ENCODE data around the gene ARF3.
A peak's percentile ranks its signal among the peaks of the same experiment; 100 is the strongest.

ARF3 gene

DNA sequence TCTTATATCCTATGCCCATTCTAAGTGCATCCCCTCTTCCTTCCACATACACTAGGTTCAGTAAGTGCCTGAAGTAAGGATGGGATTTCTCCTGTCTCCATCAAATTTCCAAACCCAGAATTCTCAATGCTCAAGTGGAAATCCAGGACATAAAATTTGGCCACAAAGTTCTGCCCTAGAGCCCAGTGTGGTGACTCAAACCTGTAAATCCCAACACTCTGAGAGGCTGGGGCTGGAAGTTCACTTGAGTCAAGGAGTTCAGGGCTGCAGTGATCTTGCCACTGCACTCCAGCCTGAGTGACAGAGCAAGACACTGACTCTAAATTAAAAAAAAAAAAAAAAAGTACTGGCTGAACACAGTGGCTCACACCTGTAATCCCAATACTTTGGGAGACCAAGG lies 4.5 kb upstream of the ARF3 start:
- no peak for DNase-seq

DNA sequence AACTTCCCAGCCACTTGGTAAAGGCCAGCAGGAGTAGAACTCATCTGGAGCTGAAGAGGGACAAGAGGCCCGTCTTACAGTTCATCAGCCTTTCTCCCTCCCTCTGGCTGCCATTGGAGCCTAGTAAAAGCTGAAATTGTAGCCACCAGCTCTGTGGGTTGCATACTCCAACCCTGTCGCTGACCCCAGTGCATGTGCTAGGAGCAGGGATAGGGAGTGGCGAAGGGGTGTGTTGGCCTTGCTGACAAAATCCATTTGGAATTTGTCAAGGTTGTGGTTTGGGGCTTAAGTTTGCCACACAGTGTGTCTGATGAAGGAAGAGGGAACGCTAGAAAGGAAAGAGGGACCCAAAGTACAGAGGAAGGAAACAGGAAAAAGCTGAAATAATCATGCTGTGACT lies 4.0 kb upstream of the ARF3 start:
- no peak for DNase-seq

DNA sequence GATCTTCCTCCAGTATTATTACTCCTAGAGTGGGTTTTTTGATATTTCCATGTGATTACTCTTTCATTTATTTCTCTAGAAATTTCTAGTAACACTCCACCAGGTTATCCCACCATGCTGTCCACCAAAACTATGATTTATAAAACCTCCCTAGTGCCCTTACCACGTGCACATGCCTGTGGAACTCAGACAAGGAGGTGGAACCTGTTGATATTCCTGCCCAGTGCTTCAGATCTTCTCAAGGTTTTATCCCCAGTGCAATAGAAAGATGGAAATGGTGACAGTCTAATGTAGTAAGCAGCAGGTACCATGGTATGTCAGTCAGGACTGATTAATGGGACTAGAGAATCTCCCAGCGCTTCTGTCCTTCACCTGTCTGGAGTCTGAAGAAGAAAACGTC lies 3.5 kb upstream of the ARF3 start:
- DNase-seq = no peak

DNA sequence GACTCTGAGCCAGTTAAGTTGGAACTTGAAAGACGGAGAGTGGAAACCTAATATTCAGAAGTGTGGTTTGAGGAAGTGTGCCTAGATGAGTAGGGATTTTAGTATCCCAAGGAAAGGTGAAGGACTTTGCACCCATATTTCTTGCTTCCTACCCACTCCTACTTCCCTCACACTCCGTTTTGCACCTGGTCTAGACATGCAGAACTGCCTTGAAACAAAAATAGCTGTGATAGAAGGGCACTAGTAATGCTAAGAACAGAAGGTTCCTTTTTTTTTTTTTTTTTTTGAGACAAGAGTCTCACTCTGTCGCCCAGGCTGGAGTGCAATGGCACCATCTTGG lies 732 bp upstream of the ARF3 start:
- peak; percentile 36 for DNase-seq

DNA sequence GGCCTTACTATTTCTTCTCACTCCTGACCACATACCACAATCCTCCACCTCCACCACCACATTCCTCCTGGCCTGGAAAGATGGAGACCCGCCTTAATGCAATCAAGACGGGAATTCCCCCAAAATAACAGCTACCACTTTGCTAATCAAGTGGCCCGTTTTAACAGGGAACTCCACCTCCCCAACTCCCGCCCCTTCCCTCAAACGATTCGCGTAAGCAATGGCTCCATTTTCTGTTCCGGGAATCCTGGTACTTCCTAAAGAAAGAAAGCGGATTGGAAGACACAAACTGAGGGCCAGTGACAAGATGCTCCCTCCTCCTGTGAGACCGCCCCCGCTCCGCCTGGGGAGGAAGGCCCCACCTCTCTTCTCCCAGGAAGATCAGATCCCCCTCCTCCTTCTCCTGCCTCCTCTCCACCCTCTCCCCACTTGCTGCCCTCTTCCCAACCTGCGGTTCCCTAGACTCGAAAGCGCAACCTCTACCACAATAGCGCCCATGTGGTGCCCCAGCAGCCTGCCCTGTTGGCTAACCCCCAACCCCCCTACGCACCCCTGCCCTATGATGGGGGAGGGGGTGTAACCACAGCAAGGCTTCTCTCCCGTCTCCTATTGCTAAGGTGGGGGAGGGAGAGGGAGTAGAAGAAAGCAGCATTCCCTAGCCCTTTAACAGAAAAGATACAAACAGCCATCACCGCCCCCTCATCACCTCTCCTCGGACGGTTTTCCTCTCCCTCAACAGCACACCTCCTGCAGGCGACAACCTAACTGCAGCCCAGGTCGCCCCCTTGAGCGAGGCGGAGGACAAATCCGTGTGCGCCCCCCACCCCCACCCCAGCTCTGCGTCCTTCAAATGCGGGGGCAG lies 777 bp downstream of the ARF3 start:
- peak; percentile 93 for DNase-seq

DNA sequence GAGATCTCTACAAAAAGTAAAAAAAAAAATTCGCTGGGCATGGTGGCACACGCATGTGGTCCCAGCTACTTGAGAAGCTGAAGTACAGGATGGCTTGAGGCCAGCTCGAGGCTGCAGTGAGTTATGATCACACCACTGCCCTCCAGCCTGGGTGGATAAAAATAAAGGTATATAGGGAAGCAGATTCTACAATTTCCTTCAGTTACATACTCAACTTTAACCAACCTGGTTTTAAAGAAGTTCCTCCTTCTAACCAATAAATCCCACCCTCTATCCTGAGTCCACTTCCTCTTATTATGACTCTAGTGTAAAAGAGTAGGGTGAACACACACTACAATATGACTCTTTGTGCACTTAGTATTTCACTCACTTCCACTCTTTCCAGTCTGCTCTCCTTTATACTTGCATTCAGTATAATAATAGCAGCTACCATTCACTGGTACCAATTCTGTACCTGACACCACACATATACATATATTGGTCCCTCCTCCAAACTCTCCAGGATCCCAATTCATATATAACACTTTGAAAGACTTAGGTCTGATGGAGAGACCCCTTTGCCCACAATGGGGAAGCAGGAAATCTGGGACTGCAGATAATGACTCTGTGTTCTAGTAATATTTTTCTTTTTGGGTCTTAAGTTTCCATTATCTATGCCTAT lies 2.3 kb downstream of the ARF3 start:
- peak; percentile 87 for DNase-seq

DNA sequence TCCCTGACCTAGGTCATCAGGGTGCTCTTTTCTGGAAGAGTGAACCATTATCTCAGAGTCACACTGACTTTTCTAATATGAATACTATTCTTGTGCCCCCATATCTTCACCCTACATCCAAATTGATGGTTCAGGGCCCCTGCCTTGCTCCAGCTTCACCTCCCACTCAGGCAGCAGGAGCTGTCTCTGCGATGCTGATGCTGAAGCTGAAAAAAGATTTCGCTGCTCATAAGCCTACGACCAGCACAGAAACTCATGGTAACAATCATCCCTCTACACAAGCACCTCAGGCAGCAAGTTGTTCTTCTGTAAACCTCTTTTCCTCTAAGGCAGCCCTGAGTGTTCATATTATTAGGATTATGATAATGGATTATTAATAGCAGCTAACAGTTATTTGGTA lies 3.2 kb downstream of the ARF3 start:
- DNase-seq = no peak

DNA sequence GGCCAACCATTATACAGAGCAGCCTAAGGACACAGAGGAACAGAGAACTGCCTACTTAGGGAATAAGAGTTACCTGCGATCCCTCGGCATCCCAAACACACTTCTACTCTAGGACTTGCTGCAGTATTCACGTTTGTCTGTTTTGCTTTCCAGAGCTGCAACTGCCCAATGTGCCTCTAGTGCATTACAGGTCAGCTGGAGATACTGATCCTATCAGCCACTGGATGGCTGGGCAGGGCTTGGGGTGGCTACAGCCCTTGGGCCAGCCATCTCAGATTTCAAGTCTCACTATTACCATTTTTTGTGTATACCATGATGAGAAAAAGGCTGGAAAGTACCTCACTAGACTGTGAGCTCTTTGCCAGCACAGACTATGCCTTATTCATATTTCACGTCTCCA lies 4.6 kb downstream of the ARF3 start:
- no peak for DNase-seq

DNA sequence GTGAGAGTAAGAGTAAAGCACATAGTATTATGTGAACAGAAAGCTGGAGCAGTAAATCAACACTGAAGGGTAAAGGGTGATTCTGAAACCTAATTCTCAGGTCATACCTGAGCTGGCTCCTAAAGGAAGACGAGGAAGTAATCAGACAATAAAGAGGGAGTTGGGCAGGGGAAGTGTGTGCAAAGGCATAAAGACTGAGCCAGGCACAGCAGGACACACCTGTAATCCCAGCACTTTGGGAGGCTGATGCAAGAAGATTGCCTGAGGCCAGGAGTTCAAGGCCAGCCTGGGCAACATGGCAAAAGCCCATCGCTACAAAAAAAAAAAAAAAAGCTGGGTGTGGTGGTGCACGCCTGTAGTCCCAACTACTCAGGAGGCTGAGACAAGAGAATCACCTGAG lies 9.6 kb downstream of the ARF3 start:
- no peak for DNase-seq

DNA sequence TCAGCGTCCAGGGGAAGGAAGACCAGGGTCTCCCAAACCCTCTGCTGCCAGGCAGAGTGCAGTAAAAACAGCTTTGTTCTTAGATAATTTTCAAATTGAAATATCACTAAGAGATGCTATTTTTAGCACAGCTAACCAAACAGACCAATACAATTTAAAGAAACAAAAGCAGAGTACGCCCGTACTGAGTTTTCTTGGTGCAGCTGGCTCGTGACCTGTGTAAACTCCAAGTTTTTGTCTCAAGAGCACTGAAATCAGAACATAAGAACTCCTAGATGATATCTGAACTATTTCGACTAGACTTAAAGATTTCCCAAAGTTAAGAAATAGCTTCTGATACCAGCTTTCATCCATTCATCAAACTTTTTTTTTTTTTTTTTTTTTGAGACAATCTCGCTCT lies 10.3 kb downstream of the ARF3 start:
- DNase-seq = no peak

DNA sequence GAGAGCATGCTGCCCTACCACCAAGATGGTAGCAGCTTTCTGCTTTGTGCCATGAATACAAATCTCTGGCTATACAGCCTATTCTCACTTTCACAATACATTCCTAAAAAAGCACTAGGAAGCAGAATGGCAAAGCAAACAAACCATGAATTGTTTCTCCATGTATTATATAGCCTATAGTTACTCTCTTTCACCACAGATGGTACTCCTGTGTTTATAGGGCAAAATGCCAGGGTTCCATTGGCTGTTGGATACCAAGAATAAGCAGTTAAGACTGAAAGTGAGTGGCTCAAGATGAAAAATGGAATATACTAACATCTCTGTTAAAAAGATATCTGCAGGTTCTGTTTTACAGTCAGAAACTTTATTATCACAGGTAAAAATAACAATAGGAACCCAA lies 11.1 kb downstream of the ARF3 start:
- DNase-seq = no peak

DNA sequence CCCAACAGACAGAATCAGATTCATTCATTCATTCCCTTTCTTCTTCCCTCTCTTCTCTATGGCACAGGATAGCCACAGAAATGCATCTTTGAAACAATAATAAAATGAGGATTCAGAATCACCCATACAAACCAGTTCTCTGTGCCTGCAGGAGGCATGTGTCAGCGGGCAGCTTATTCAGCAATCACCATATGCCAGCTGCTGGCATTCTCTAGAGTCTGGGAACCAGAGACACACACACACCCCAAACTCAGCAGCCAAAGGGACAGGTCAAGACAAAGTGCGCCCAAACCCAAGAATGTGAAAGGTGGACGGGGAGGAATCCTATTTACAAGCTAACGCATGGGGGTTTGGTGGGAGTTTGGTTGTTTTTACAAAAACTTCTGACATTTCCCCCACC lies 14.1 kb downstream of the ARF3 start:
- no peak for DNase-seq

DNA sequence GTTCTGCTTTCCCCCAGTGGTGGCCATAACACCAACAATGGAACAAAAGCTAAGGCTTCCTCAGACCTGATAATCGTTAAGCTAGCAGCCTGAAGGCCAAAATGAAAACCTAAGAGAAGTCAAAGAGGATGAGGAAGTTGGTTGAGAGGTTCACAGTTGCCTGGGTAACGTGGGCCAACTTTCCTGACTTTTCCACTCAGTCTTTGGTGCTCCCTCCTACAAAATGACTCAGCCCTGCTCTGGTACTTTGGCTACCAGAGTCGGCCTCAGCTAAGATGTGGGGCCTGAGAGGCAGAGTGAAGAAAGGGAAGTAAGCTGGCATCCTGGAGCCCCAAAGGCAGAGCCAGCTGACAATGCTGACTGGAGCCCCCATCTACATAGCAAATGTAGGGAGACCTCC lies 17.1 kb downstream of the ARF3 start:
- DNase-seq = peak; percentile 38

DNA sequence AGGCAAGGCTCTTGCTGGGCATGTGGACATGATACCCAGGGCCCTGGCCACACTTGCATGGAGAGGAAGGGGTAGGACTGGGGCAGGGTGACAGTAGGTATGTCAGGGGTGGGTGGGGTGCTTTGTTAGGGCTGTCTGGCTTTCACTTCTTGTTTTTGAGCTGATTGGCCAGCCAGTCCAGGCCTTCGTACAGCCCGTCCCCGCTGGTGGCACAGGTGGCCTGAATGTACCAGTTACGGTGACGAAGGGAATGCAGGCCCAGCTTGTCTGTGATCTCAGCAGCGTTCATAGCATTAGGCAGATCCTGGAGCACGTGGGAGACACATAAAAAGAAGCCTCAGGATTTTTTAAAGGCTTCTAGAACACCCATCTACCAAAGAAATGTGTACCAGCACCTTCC lies 18.5 kb downstream of the ARF3 start:
- DNase-seq = no peak

DNA sequence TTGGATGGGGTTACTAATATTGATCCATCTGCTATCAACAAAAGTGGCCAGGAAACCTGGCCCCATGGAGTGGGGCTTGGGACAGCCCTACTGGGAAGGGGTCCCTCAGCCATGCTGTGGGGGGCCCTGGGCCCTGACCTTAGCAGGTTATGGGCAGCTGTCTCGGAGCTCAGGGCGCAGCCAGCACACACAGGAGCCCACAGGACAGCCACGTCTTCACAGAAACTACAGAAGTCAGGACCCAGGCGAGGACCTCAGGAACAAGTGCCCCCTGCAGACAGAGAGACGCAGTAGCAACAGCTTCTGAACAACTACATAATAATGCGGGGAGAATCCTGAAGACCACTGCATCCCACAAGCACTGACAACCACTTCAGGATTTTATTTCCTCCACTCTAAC lies 20.1 kb downstream of the ARF3 start:
- DNase-seq = no peak

DNA sequence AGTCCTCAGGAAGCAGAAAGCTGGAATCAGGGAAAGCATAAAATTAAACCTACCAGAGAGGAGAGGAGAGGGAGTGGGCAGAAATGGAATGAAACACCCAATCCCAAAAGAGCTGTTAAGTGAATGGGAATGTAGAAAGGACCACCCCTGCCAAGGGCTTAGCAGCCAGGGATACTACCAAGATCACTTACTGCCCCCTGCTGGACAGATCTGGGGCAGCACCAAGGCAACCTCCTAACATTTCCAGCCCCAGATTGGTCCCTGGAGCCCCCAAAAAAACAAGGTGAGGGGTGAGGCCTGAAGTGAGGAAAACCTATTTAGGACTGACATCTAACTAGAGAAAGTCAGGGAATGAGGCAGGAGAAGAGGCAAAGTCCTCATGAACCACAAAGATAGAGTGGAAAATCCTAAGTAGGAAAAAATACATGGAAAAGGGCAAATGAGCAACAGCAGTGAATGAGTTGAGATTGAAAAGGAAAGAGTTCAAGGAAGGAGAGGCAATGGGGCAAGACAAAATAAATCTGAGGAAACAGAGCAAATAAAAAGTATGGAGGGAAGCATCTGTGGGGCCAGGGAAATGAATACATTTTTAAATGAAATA lies 20.8 kb downstream of the ARF3 start:
- DNase-seq = peak; percentile 78

DNA sequence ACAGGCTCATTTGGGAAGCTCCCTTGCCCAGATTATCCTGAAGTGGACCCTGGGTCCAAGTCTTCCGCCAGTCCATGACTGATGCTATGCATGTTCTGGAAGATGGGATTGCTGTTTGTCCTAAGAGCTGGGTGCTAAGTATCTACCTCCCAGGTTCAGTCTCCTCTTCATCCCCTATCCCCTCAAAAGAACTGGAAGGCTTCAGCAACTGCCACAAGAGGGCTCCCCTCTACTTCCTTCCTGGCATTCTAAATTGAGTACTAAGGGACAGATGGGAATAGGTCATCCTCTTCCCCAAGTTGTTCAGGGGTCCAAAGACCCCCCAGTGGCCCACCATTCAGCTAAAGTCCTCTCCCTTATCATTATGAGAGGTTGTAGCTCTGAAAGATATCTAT lies 23.0 kb downstream of the ARF3 start:
- peak; percentile 23 for DNase-seq

DNA sequence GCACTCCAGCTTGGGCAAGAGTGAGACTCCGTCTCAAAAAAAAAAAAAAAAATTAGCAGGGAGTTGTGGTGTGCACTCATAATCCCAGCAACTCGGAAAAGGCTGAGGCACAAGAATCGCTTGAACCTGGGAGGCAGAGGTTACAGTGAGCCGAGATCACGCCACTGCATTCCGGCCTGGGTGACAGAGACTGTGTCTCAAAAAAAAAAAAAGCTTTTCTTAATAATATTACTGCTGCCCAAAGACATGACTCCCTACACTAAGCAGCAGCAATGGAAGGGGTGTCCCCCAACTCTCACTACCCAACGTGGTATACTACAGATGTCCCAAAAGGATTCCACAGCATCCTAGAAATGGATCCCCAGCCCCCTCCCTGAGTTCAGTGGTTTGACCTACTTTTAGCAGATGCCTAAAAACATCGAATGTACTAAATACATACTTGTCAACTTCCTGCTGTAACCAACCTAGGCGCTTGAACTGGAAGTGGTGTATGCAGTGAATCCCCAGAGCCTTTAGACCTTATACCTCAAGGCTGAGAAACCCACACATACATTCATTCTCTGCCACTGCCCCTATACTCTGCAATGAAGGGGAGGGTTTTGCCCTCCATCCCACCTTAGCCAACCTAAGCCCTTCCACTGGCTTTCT lies 23.5 kb downstream of the ARF3 start:
- DNase-seq = no peak

DNA sequence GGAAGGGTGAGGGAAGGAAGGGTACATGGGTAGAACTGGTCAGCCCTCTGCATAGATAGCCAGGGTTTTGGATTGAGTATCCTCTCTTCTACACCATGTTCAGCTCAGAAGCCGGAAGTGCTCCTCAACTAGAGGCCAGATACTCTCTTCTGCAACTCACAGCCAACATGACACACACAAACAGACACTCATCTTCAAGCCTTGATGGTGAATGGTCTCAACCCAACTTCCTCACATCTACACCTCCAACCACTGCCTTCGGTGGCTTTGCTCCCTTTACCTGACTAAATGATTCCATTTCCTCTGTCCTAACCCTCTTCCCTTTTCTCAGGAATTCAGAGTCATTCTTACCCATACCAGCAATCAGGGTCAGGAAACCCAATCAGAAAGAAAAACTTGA lies 24.4 kb downstream of the ARF3 start:
- no peak for DNase-seq

DNA sequence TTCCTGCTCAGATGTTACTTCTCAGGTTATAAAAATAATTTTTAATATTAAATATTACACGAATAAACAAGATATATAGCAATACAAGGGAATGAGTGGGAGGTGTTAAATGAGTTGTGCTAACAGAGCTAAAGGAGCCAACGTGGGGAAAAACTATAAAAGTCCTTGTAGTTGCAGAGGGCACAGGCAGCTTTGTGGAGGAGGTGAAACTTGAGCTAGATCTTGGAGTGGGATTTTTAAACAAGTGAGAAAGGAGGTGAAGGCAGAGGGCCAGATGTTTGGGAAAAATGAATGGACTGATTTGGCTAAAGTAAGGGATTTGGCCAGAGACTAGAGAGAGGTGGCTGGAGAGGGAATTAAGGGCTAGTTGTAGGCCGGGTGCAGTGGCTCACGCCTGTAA lies 26.8 kb downstream of the ARF3 start:
- DNase-seq = no peak

DNA sequence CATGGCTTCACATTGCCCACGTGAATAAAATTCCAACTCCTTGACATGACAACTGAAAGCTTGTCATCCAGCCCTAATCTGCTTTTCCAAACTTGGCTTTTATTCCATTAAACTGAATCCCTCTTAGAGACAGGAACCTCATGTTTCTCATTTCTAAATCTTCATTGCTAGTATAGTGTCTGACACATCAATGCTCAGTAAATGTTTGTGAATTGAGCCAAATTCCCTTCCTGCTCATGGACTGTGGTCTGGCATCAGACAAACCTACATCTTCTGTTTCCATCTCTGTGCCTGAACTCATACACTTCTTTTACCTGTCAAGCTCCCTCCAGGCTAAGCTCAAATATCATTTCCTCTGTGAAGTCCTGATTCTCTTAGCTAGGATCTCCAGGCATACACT lies 27.7 kb downstream of the ARF3 start:
- no peak for DNase-seq

DNA sequence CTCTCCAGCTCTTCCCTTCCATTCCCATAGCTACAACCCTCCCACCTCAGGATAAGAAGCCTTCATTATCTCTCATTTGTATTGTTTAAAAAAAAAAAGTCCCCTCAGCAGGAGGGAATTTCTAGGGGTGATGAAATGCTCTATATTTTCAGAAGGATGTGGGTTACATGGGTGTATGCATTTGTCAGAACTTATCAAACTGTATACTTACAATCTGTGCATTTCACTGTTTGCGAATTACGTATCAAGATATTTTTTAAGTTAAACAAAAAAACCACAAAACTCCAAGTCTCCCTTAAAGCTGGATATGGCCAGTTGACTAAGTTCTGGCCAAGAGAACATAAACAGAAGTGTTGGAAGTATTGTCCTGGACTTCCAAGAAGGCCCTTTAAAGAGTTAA lies 30.0 kb downstream of the ARF3 start:
- no peak for DNase-seq

DNA sequence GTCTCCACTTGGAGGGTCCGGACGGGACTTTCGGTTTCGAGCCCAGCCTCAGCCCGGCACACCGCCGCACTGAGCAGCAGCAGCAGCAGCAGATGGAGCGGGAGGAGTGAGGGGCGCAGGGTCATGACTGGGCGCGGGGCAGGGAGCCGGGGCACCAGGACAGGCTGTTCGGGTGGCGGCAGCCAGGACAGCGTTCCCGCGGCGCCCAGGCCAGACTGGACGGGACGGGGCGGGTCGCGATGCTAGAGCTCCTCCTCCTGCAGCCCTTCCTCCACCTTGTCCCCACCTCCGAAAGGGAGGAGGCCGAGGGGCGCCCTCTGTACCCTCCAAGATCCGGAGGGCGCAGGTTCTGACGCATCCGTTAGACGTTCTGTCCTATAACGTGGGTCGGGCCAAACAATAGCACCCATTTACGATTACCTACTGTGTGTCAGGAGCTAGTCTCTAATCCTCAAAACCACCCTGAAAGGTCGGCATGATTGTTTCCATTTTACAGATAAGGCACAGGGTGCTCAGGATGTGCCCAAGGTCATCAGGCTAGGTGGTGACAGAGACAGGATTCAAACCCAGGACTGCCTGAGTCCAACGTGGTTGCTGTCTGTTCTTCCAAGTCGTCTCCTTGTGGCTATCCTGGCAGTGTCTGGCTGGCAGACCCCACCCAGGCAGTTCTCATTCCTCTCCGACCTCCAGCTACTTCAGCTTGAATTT lies 31.8 kb downstream of the ARF3 start, which contains the start of gene FKBP11:
FKBP11 (minus strand) TSS at position 189 of the 708 bp plus-strand sequence; CDS start at position 125, 64 bp downstream.
- DNase-seq = no peak

All from OCI-M1 (cell line).